A673 (cell line): ENCODE results near the gene TLR5.

Source experiments
- EZH2 ChIP-seq: fragments of 200-600 bp; sonication (generic); IDR thresholded peaks from 2 replicates; pipeline ENCODE4 v1.6.1; 2017; ENCODE audit warnings: borderline replicate concordance, low read depth, mild to moderate bottlenecking, mixed read lengths, antibody characterized with exemption, low read length; ENCODE audit not compliant: poor library complexity, severe bottlenecking
- TF ChIP-seq, protein P1 (sequence below): fragments of 300-800, 200-600 bp; sonication (generic); conservative IDR thresholded peaks from 2 replicates; pipeline ENCODE4 v1.5.1; 2017; ENCODE audit warnings: low read depth, mild to moderate bottlenecking, antibody characterized with exemption, low read length, moderate library complexity, mixed read lengths

DNA sequence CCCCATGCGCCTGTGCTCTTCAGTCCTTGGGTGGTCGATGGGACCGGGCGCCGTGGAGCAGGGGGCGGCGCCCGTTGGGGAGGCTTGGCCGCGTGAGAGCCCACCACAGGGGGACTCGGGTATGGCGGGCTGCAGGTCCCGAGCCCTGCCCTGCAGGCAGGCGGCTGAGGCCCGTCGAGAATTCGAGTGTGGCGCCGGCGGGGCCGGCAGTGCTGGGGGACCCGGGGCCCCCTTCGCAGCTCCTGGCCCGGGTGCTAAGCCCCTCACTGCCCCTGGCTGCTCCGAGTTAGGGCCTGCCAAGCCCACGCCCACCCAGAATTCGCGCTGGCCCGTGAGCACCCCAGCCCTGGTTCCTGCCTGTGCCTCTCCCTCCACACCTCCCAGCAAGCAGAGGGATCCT is 26.1 kb downstream of the TLR5 start:
- TF ChIP-seq, protein P1, sequence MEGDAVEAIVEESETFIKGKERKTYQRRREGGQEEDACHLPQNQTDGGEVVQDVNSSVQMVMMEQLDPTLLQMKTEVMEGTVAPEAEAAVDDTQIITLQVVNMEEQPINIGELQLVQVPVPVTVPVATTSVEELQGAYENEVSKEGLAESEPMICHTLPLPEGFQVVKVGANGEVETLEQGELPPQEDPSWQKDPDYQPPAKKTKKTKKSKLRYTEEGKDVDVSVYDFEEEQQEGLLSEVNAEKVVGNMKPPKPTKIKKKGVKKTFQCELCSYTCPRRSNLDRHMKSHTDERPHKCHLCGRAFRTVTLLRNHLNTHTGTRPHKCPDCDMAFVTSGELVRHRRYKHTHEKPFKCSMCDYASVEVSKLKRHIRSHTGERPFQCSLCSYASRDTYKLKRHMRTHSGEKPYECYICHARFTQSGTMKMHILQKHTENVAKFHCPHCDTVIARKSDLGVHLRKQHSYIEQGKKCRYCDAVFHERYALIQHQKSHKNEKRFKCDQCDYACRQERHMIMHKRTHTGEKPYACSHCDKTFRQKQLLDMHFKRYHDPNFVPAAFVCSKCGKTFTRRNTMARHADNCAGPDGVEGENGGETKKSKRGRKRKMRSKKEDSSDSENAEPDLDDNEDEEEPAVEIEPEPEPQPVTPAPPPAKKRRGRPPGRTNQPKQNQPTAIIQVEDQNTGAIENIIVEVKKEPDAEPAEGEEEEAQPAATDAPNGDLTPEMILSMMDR = no peak
- no peak for TF ChIP-seq EZH2
